RWPE2 (cell line): ENCODE measurements around the gene SSH2.

Experiments
- ATAC-seq: fragments of 200-7000 bp; cut with Tn5 transposase; 3 replicates; pipeline ENCODE4 v1.9.1; 2021; ENCODE audit warnings: low read depth
- DNase-seq: peaks from one replicate; pipeline ENCODE4 v3.0.0-alpha.2; 2020; ENCODE audit warnings: low spot score
- H3K27ac ChIP-seq: fragments of 450-650 bp; 2 replicates; pipeline ENCODE4 v1.5.1; 2017; ENCODE audit warnings: mild to moderate bottlenecking; ENCODE audit not compliant: poor library complexity, severe bottlenecking
- H3K27me3 ChIP-seq: fragments of 250-450 bp; sonication (Bioruptor Pico); 2 replicates; pipeline ENCODE4 v1.5.1; 2021; ENCODE audit warnings: mild to moderate bottlenecking, moderate library complexity; ENCODE audit not compliant: insufficient read depth, poor library complexity, severe bottlenecking
- H3K36me3 ChIP-seq: fragments of 250-450 bp; sonication (Bioruptor Pico); 2 replicates; pipeline ENCODE4 v1.5.1; 2020; ENCODE audit warnings: low read depth, mild to moderate bottlenecking, moderate library complexity
- H3K4me1 ChIP-seq: fragments of 250-450 bp; sonication (Bioruptor Pico); 2 replicates; pipeline ENCODE4 v1.5.1; 2021; ENCODE audit warnings: mild to moderate bottlenecking, moderate library complexity; ENCODE audit not compliant: insufficient read depth, poor library complexity, severe bottlenecking
- H3K4me3 ChIP-seq: fragments of 250-450 bp; sonication (Bioruptor Pico); 2 replicates; pipeline ENCODE4 v1.5.1; 2021; ENCODE audit warnings: mild to moderate bottlenecking, moderate library complexity; ENCODE audit not compliant: severe bottlenecking
- H3K9me3 ChIP-seq: fragments of 250-450 bp; sonication (Bioruptor Pico); 2 replicates; pipeline ENCODE4 v1.5.1; 2021; ENCODE audit warnings: mild to moderate bottlenecking, moderate library complexity; ENCODE audit not compliant: severe bottlenecking
- CTCF ChIP-seq: fragments of 450-650 bp; IDR thresholded peaks from one replicate; pipeline ENCODE4 v1.5.1; 2017; ENCODE audit warnings: mild to moderate bottlenecking, moderate library complexity; ENCODE audit not compliant: poor library complexity, severe bottlenecking

Gene SSH2

DNA sequence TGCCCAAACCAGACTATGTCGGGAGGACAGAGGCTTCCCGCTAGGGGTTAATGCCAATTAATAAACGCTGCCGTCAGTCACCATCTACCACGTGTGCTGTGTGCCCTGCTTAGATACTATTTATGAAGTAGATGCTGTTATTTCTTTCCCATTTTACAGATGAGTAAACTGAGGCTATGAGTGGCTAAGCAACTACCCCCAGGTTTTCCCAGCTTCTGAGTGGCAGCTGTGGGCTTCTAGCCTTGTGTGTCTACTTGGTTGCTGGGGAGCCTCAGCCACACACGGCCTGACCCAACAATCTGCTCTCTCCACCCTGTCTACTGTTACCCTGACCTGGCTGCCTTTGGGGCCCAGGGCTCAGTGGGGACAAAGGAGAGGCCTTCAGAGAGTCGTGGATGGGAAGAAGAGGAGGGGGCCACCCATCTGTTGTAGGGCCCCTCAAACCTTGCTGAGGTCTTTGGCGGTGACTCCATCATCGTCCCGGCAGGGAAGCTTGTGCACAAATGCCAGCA lies 347.7 kb downstream of the SSH2 start:
- ATAC-seq: no peak
- no peaks in the 10 kb centered on the region for H3K27me3 ChIP-seq
- H3K9me3 ChIP-seq: peaks cover 4% of the 10 kb centered on the region
- no peak for DNase-seq
- H3K4me1 ChIP-seq: peaks cover 46% of the 10 kb centered on the region
- H3K36me3 ChIP-seq: peaks cover 59% of the 10 kb centered on the region
- no peak overlapping the region for H3K4me3 ChIP-seq
- no peak for TF ChIP-seq CTCF
- peak overlapping the region; percentile 80 for H3K27ac ChIP-seq

DNA sequence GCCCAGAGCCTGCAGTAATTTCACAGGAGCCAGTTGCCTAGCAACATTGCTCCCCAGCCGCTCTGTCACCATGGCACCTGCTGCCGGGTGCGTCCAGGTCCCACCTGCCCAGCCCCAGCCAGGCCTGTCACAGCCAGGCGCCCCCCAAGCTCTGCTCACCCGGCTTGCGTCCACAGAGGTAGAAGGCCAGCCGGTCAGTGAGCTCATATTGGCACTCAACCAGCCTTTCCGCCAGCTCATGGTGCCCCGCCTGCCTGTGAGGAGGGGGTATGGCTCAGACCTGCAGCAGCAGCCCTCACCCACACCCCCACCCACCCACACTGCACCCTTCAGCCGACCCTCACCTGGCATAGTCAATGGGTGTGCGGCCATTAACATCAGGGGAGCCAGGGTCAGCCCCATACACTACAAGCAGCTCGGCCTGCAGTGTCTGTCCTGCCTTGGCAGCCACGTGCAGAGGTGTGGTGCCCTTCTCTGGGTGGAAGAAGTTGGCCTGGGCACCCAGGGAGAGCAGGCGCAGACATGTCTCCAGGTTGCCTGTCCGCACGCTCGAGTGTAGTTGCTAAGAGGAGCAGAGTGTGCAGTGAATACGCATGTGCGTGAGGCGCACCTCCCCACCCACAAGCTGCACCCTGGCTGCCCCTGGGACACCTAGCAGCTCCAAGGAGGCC lies 348.3 kb downstream of the SSH2 start:
- ATAC-seq: peak; percentile 33
- TF ChIP-seq CTCF: no peak
- peaks cover 65% of the 10 kb centered on the region for H3K36me3 ChIP-seq

DNA sequence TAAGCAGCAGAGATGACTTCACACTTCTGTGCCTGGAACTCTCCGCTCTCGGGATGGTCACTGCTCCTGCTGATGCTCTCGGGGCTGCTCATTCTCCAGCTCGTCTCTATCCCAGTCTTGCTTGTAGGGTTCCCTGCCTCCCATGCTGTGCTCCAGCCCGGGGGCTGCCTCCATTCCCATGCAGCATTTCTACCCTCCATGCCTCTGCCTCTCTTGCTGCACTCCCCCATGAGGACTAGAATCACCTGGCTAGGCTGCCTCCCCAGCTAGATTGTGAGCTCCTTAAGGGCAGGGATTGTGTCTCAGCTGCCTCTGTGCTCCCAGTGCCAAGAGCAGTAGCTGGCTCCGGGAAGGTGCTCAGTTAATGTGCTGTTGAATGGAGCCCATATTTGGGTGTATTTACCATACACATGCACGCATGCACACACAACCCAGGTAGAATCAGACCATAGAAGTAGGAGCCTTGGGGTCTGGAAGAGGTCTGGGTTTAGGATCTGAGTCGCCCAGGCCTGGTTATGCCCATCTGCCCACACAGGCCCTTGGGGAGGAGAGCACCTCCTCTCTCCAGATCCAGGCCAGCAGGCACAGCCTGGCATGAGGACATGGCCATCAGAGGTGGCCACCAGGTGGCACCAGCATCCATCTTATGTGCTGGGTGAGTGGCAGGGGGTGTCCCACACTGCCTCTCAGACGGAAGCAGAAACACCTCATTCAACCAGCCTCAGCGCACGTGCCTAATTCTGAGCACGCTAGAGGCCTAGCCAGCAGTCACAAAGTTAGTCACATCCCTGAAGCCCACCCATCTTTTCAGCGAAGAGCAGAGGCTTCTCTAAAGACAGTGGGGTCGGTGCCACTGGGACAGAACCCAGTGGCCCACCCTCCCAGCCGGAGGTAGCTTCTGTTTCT lies 349.9 kb downstream of the SSH2 start:
- peaks cover 81% of the 10 kb centered on the region for H3K36me3 ChIP-seq
- no peaks in the 10 kb centered on the region for H3K27me3 ChIP-seq
- ATAC-seq (peak; percentile 77), DNase-seq (peak; percentile 70)
- peak; percentile 94 for TF ChIP-seq CTCF
- peak overlapping the region; percentile 80 for H3K27ac ChIP-seq
- H3K4me3 ChIP-seq: no peak overlapping the region
- H3K4me1 ChIP-seq: peaks cover 33% of the 10 kb centered on the region
- peaks cover 4% of the 10 kb centered on the region for H3K9me3 ChIP-seq

More for the DNA sequence above, 348.3 kb downstream of the SSH2 start:
- peak; percentile 86 for DNase-seq
- peaks cover 4% of the 10 kb centered on the region for H3K9me3 ChIP-seq
- peak overlapping the region; percentile 80 for H3K27ac ChIP-seq
- peaks cover 42% of the 10 kb centered on the region for H3K4me1 ChIP-seq
- H3K4me3 ChIP-seq: no peak overlapping the region
- no peaks in the 10 kb centered on the region for H3K27me3 ChIP-seq

DNA sequence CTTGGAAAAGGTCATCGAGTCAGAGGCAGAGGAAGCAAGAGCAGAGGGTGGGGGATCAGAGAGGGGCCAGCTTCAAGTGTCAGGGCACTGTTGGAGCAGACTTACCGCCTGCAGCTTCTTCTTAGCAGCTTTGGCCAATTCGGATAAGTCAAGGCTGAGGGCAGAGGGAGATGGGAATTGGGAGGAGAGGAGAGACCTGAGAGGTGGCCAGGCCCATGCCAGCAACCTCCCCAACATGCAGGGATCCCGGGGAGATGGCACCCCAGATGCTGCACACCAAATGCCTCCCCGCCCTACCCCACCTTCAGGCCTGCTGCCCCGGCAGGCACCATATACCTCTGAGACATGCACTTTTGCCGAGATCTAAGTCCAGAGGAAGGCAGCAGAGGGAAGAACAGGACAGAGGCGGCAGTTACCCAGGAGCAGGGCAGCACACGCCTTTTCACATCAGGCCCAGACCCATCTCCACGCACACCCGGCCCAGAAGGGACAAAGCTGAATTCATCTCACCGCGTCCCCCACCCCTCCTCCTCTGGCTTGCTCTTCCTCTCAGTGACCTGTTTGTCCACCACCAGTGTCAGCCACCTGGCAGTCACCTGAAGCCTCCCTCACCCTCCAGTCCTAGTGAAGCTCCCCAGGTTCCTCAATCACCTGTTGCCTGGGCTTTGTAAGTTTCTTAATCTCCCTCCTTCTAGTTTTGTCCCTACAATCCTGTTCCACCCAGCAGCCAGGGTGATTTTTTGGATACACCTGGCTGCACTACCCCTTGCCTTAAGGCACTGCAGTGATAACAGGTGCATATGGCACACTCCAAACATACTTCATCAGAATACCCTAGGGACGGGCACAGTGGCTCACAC lies 351.2 kb downstream of the SSH2 start:
- Histone ChIP-seq H3K4me3 (no peak overlapping the region), H3K4me1 (peaks cover 22% of the 10 kb centered on the region), H3K9me3 (peaks cover 4% of the 10 kb centered on the region), H3K36me3 (peaks cover 90% of the 10 kb centered on the region), H3K27ac (no peak overlapping the region), H3K27me3 (no peaks in the 10 kb centered on the region)
- ATAC-seq (no peak), DNase-seq (no peak)
- no peak for TF ChIP-seq CTCF
